HepG2 (cell line): ENCODE measurements around the gene ADGRD1. TPM values are rescaled to one million over a fixed set of nuclear protein-coding genes. Genes with fewer than 3 reads are reported as not detected.

Source experiments
- CBFB ChIP-seq: sonication (generic); formaldehyde crosslinking; IDR thresholded peaks from 2 replicates; pipeline ENCODE4 v1.4.0; 2020; ENCODE audit warnings: missing genetic modification reagents
- IRF9 ChIP-seq: sonication (generic); formaldehyde crosslinking; IDR thresholded peaks from 2 replicates; pipeline ENCODE4 v1.8.0; 2022; ENCODE audit warnings: missing genetic modification reagents, mild to moderate bottlenecking, borderline replicate concordance
- KDM6A ChIP-seq: IDR thresholded peaks from 2 replicates; pipeline ENCODE4 v1.6.1; 2016; ENCODE audit warnings: low read depth
- PAX8 ChIP-seq: sonication (generic); formaldehyde crosslinking; IDR thresholded peaks from 2 replicates; pipeline ENCODE4 v1.8.0; 2022; ENCODE audit warnings: mild to moderate bottlenecking, missing genetic modification reagents, borderline replicate concordance
- RFXAP ChIP-seq: sonication (generic); formaldehyde crosslinking; IDR thresholded peaks from 2 replicates; pipeline ENCODE4 v1.4.0; 2020; ENCODE audit warnings: missing genetic modification reagents, borderline replicate concordance
- ZBTB7A ChIP-seq: sonication (generic); formaldehyde crosslinking; IDR thresholded peaks from 2 replicates; pipeline ENCODE4 v1.8.0; 2022; ENCODE audit warnings: mild to moderate bottlenecking, missing genetic modification reagents
- ZFP37 ChIP-seq: sonication (generic); formaldehyde crosslinking; IDR thresholded peaks from 2 replicates; pipeline ENCODE4 v1.4.0; 2020; ENCODE audit warnings: missing genetic modification reagents, borderline replicate concordance
- ZFP90 ChIP-seq: sonication (generic); formaldehyde crosslinking; IDR thresholded peaks from 2 replicates; pipeline ENCODE4 v1.8.0; 2022; ENCODE audit warnings: missing genetic modification reagents, mild to moderate bottlenecking, inconsistent platforms, borderline replicate concordance
- ZMYM4 ChIP-seq: sonication (generic); formaldehyde crosslinking; IDR thresholded peaks from 2 replicates; pipeline ENCODE4 v1.8.1; 2023; ENCODE audit warnings: mild to moderate bottlenecking, missing genetic modification reagents
- ZNF407 ChIP-seq: sonication (generic); formaldehyde crosslinking; IDR thresholded peaks from one replicate; pipeline ENCODE4 v1.5.1; 2020; ENCODE audit warnings: mild to moderate bottlenecking, missing genetic modification reagents; ENCODE audit errors: not compliant biosample characterization
- ZNF44 ChIP-seq: sonication (generic); formaldehyde crosslinking; IDR thresholded peaks from 2 replicates; pipeline ENCODE4 v1.5.1; 2020; ENCODE audit warnings: mild to moderate bottlenecking, missing genetic modification reagents
- ZNF547 ChIP-seq: sonication (generic); formaldehyde crosslinking; IDR thresholded peaks from 2 replicates; pipeline ENCODE4 v1.5.1; 2020; ENCODE audit warnings: mild to moderate bottlenecking, missing genetic modification reagents
- polyA plus RNA-seq, 8 experiments: library from polyadenylated mRNA; depleted of rRNA in 3 of 8; stranded (reverse) in 7 of 8; unstranded in 1 of 8; fragments of >200 nt; fragmentation: Illumina TruSeq in 4 of 8; extraction: Trizol in 4 of 8; gene quantifications; 2 replicates each; pipeline versions ENCODE4 v1.2.1 to v1.2.3, GENCODE V29; 2011 to 2016; ENCODE audit warnings: low read depth in 4 of 8, missing spikeins in 1 of 8, mixed read lengths in 1 of 8; ENCODE audit not compliant: insufficient read depth in 1 of 8
- total RNA-seq, 5 experiments: library from RNA; depleted of rRNA; stranded (reverse); fragments of >200 nt; fragmentation: Illumina TruSeq; extraction: Trizol; gene quantifications; 2 replicates each; pipeline ENCODE4 v1.2.3, GENCODE V29; 2016; ENCODE audit warnings: low read depth in 1 of 5
- TF ChIP-seq, protein P1 (sequence below): sonication (generic); formaldehyde crosslinking; IDR thresholded peaks from 2 replicates; pipeline ENCODE4 v1.4.0; 2020; ENCODE audit warnings: missing genetic modification reagents, borderline replicate concordance
- TF ChIP-seq, protein P2 (sequence below): sonication (generic); formaldehyde crosslinking; IDR thresholded peaks from 2 replicates; pipeline ENCODE4 v1.9.0; 2021; ENCODE audit warnings: missing genetic modification reagents, borderline replicate concordance

ADGRD1 gene
- total and polyA plus RNA-seq, 2 of the 13 experiments (the other 11 are each of a cell fraction or from before 2014, with no cell fraction given) = 0.46 to 12.4 TPM

- TF ChIP-seq ZNF407 = peak; percentile 29
- 0 out of 2 replicates have a peak, but pooled peaks have one; percentile 43 for TF ChIP-seq RFXAP (CRISPR knock-in tag)
- TF ChIP-seq, protein P1, sequence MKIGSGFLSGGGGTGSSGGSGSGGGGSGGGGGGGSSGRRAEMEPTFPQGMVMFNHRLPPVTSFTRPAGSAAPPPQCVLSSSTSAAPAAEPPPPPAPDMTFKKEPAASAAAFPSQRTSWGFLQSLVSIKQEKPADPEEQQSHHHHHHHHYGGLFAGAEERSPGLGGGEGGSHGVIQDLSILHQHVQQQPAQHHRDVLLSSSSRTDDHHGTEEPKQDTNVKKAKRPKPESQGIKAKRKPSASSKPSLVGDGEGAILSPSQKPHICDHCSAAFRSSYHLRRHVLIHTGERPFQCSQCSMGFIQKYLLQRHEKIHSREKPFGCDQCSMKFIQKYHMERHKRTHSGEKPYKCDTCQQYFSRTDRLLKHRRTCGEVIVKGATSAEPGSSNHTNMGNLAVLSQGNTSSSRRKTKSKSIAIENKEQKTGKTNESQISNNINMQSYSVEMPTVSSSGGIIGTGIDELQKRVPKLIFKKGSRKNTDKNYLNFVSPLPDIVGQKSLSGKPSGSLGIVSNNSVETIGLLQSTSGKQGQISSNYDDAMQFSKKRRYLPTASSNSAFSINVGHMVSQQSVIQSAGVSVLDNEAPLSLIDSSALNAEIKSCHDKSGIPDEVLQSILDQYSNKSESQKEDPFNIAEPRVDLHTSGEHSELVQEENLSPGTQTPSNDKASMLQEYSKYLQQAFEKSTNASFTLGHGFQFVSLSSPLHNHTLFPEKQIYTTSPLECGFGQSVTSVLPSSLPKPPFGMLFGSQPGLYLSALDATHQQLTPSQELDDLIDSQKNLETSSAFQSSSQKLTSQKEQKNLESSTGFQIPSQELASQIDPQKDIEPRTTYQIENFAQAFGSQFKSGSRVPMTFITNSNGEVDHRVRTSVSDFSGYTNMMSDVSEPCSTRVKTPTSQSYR (CRISPR knock-in tag) = no peak; the same call in 1 of the 2 replicates
- TF ChIP-seq ZBTB7A (CRISPR knock-in tag) = peak; percentile 89
- no peak for TF ChIP-seq CBFB (CRISPR knock-in tag)
- peak; percentile 82; the same call in 1 of the 2 replicates for TF ChIP-seq ZFP37
- peak; percentile 62 for TF ChIP-seq ZMYM4 (CRISPR knock-in tag)
- no peak for TF ChIP-seq ZNF547
- peak; percentile 93 for TF ChIP-seq IRF9 (CRISPR knock-in tag)
- no peak for TF ChIP-seq PAX8 (CRISPR knock-in tag)
- no peak for TF ChIP-seq ZFP90 (CRISPR knock-in tag)
- peak; percentile 48; the same call in 1 of the 2 replicates for TF ChIP-seq KDM6A (CRISPR knock-in tag)
- no peak for TF ChIP-seq ZNF44 (CRISPR knock-in tag)
- TF ChIP-seq, protein P2, sequence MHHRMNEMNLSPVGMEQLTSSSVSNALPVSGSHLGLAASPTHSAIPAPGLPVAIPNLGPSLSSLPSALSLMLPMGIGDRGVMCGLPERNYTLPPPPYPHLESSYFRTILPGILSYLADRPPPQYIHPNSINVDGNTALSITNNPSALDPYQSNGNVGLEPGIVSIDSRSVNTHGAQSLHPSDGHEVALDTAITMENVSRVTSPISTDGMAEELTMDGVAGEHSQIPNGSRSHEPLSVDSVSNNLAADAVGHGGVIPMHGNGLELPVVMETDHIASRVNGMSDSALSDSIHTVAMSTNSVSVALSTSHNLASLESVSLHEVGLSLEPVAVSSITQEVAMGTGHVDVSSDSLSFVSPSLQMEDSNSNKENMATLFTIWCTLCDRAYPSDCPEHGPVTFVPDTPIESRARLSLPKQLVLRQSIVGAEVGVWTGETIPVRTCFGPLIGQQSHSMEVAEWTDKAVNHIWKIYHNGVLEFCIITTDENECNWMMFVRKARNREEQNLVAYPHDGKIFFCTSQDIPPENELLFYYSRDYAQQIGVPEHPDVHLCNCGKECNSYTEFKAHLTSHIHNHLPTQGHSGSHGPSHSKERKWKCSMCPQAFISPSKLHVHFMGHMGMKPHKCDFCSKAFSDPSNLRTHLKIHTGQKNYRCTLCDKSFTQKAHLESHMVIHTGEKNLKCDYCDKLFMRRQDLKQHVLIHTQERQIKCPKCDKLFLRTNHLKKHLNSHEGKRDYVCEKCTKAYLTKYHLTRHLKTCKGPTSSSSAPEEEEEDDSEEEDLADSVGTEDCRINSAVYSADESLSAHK (CRISPR knock-in tag) = no peak
Observed at GRCh38 chr12:130920119-130920703, 33.5 kb upstream of the ADGRD1 start (continued).
